ENCODE measurements around the gene SEM1.
"Not testable (repeated sequence)": the region's sequence is repeated elsewhere in the genome, so short reads cannot be mapped to it uniquely, and the experiment has no call there.

The SEM1 gene

DNA sequence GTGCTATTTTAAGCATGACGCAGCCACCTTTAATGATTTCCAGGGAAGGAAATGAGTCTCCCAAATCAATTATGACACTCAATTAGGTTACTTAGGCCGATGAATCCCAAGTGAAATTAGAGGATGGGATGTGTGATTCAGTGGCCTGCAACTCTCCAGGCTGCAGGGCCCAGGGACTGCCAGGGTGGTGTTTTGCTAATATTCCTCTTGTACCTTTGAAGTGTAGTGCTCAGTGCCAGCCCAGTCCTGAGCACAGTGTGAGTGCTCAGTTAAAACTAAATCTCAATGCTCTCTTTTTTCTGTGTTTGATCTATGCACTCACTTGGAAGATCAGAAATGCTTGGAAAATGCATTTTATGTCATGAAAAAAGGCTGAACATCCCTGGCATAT is 51.6 kb downstream of the SEM1 start:
- no peak for DNase-seq

DNA sequence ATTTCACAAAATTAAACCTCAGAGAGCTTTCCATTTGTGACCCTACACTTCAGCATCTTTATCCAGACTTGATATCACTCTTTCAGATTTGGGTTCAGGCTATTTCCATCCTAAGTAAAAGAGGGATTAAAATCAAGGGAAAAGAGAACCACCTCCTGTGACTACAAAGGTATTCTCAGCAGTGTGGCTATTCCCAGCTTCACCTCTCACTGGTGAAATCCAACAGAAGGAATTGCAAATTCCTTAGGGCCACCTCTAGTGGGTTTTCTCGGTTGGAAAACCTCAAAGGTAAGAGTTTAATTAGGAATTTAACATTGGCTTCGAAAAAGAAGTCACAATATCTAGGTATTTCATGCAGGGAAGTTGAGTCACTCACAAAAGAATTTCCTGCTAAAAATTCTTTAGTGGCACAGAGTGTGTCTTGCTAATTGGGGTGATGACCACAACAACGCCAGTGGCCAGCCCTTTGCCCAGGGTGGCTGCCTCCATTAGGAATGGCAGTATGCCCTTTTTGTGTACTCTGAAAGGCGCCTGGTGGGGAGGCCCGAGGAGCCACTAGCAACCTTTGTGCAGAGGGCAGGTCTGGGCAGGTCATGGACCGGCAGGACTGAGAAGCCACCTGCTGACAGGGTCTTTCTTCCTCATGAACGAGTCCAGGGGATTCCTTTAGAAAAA is 52.2 kb downstream of the SEM1 start:
- DNase-seq: no peak

DNA sequence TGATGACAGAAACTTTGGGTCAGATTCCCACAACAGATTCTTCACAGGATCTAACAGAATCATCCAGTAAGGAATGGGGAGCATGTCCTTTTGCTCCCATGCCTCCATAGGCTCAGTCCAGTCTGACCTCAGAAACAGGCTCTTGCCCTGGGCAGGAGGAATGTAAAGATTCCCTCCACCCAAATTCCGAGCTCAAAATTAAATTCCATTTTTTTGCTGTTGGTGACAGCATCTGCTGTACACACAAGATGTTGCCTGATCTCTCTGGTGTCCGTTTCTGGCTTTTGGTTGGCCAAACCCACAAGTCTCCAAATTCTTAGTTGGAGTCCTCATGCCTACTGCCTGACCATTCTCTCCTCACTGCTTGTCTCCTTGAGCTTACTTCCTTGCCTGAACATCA is 53.7 kb downstream of the SEM1 start:
- no peak for DNase-seq

DNA sequence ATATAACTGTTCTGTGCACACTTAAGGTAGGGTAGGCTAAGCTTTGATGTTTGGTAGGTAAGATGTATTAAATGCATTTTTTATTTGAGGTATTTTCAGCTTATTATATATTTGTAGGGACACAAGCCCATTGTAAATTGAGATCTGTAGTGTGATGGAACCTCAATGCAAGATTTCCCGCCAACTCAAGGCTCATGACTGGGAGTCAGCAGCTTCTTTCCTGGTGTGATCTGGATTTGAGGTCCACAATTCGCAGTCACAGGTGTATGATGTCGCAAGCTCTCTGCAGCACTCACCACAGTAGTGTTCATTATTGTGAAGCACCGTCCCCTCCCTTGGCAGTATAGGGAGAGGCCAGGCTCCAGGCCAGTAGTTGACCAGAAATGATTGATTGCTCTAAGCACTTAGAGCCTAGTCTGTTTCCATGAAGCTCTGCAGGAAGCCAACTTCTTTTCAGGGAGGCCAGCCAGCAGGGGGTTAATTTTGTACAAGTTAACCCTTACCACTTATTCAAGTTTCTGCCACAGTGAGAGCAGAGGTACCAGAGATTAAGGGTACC is 54.9 kb downstream of the SEM1 start:
- DNase-seq: no peak

DNA sequence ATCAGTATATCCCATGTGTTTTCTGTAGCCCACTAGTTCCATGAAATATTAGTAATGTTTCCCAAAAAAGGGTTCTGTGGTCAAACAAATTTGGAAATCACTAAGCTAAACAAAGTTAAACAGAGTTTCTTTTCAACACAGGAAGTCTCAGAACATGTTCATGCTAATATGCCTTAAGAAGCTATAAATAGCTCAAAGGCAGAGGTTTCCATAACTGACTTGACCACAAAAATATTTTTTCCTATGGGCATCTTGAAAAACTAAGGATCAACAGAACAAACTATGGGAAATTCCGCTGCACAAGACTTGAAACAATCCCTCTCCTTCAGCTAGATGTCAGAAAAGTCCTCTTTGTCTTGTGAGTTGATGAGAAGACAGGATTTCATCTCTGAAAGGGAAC is 59.7 kb downstream of the SEM1 start:
- DNase-seq: no peak

DNA sequence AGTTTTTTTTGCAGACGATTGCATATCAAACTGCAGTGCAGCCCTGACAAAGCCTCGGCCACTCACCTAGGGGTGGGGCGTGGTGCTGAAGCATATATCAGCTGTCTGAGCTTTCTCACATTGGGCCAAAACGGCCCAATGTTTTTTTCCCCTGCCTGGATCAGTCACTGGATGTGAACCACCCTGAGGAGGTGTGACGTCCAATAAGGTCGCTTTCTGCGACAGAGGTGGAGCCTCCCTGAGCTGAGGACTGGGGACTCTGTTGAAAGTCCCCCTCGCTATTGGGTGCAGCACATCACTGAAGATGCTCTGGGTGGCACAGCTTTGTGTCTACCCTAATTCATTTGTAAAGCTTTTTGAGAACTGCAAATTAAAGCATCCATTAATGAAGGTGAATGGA is 60.9 kb downstream of the SEM1 start:
- no peak for DNase-seq

GRCh38 chr7:96647733-96648132 is 61.9 kb downstream of the SEM1 start:
- no peak for DNase-seq

GRCh38 chr7:96645084-96645483 is 64.6 kb downstream of the SEM1 start:
- no peak for DNase-seq

DNA sequence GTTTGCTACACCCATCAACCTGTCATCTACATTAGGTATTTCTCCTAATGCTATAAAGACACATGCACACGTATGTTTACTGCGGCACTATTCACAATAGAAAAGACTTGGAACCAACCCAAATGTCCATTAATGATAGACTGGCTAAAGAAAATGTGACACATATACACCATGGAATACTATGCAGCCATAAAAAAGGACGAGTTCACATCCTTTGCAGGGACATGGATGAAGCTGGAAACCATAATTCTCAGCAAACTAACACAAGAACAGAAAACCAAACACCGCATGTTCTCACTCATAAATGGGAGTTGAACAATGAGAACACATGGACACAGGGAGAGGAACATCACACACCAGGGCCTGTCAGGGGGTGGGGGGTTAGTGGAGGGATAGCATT is 66.2 kb downstream of the SEM1 start:
- not testable (repeated sequence) for DNase-seq

GRCh38 chr7:96640054-96640453 is 69.6 kb downstream of the SEM1 start:
- DNase-seq: no peak

Data from DMS53 (cell line).